Measurements from ENCODE around the gene CCDC15.
"Not testable (repeated sequence)": the region's sequence is repeated elsewhere in the genome, so short reads cannot be mapped to it uniquely, and the experiment has no call there.

CCDC15 gene

GRCh38 chr11:124941703-124942102, 12.3 kb upstream of the CCDC15 start:
- DNase-seq, result no peak

DNA sequence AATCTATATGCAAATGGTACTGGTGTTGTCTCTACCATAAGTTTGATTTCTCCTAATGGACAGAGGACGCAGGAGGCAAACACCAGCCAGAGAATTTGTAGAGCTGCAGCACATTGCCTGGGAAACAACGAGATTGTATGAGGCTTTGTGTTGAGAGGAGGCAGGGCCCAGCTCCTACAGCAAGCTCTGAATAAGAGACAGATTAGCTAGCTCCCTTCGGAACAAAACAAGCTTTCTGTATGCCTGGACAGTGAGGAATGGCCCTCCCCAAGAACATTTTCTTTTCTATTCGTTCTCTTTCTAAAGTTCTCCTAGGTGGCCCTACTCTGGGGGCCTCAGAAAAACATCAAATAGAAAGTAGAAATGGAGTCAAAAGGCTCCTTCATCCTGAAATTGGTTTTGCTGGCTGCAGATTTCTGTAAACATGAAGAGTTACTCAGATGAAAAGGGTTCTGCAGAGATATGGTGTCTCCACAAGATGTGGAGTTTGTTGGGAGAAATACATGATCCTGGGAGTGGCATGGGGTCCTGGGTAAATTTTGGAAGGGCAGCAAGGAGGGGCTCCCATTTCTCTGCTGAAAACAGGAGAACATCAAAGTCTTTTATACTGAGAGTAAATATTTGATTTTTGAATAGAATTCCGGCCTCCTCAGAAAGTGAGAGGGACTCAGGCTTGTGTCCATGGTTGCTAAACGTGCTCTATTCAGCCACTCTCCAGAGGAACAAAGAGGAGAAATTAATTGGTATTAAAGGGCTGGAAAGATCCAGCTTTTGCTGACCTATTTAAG, 11.3 kb upstream of the CCDC15 start:
- no peak for DNase-seq

- no peak for DNase-seq
Observed at GRCh38 chr11:124943254-124943616, 10.8 kb upstream of the CCDC15 start.

DNA sequence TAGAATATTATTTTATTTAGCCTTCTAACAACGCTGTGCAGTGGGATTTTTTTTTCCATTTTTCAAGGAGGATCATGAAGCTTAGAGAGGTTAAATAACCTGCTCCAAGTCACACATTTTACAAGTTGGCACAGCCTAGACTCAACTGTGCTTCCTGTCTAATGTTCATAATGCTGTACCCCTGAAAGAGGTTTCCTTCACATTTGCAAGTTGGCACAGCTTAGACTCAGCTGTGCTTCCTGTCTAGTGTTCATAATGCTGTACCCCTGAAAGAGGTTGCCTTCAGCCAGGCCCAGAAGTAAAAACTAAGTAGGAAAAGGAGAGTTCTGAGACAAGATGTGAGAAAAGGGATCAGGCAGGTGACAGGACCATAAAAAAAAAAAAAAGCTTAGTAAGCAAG, 10.3 kb upstream of the CCDC15 start:
- no peak for DNase-seq

GRCh38 chr11:124944565-124944964, 9.4 kb upstream of the CCDC15 start:
- no peak for DNase-seq

DNA sequence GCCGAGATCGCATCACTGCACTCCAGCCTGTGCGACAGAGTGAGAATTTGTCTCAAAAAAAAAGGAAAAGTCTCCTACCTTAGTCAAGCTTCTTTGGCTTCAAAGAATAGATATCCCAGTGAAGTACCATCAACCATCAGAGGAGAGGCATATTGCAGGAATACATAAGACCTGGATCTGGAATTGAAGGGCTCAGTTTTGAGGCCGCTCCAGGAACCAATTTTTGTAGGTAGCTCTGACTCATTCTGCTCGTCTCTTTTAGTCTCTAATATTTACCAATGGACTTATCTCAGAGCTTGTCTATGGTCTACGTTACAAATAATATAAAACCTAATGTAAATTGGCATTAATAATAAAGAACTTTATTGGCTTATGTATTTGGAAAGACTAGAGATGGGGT, 8.2 kb upstream of the CCDC15 start:
- DNase-seq, result no peak

DNA sequence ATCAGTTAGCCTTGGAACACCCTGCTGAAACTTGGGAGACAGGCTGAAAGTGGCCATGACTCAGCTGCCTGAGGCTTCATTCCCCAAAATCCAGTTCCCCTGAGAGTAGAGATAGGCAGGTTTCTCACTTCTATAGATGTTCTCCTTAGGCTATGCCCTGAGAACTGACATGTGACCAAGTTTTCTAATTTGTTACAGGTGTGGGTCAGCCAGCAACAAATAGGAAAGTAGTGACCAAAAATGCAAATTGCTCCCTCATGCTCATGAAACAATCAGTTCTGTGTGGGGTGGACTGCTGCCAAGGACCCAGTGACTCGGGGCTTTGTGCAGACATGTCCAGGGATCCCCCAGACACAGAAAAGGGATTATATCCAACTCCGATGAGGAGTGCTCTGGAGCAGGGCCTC, 7.3 kb upstream of the CCDC15 start:
- DNase-seq, result no peak

- DNase-seq, result peak; percentile 14
Observed at GRCh38 chr11:124950601-124951330, 3.2 kb upstream of the CCDC15 start.

DNA sequence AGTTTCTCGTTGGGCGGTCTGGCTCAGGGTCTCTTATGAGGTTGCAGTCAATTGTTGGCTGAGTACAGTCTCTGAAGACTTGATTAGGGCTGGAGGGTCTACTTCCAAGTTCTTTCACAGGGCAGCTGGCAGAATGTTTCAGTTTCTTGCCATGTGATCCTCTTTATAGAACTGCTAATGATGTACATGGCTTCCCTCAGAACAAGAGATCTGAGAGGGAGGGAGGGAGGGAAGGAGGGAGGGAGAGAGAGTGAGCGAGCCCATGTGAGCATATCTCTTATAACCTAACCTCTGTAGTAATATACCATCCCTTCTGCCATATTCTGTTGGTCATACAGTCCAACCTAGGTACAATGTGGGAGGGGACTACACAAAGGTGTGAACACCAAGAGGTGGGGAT, 2.7 kb upstream of the CCDC15 start:
- no peak for DNase-seq

DNA sequence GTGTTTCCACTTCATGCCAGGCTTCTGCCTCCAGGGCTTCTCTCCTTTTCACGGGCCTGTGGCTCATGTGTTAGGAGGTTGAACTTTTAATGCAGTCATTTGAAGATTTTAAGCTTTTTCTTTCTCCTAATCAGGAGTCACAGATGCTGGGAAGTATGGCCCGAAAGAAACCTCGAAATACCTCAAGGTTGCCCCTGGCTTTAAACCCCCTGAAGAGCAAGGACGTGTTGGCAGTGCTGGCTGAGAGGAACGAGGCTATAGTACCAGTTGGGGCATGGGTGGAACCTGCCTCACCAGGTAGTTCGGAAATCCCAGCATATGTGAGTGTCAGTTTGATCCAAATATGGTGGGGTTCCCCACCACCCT, 571 bp downstream of the CCDC15 start:
- DNase-seq, result no peak

DNA sequence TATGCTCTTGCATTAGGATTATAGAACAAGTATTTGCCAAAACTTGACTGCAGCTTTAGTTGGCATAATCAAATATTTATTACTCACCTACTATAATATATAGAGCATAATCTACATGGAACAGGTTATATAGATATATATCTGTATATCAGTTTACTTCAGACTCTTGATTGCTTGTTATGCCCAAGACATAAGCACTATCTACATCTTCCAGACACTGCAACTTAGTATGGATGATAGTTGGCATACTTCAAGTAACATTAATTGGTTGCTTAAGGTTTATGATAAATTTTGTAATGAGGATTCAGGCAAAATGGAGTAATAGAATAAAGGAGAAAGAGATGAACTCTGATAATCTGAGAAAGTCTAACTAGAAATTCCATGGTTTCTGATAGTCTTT, 1.0 kb downstream of the CCDC15 start:
- DNase-seq, result no peak

GRCh38 chr11:124961972-124962609, 8.1 kb downstream of the CCDC15 start:
- DNase-seq, result peak; percentile 61

GRCh38 chr11:124968197-124968596, 14.2 kb downstream of the CCDC15 start:
- DNase-seq, result not testable (repeated sequence)

- DNase-seq, result no peak
Observed at GRCh38 chr11:124970925-124971324, 16.9 kb downstream of the CCDC15 start.

DNA sequence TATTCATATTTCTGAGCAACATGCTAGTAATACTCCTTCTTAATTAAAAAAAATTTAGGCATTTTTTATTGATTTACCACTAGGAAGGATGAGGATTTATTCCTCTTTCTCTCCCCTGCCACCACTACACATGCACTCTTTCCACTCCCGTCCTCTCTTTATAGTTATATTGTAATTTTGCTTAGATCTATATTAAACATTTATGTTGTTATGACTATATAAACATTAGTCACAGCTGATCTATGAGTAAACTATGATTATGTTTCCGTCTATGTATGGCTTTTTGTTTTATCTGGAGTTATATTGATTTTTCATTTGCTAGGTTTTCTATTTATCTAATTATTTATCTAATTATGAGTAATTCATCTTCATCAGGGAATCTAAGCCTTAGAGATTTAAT, 17.8 kb downstream of the CCDC15 start:
- DNase-seq, result no peak

- no peak for DNase-seq
Observed at GRCh38 chr11:124976531-124976930, 22.5 kb downstream of the CCDC15 start.

DNA sequence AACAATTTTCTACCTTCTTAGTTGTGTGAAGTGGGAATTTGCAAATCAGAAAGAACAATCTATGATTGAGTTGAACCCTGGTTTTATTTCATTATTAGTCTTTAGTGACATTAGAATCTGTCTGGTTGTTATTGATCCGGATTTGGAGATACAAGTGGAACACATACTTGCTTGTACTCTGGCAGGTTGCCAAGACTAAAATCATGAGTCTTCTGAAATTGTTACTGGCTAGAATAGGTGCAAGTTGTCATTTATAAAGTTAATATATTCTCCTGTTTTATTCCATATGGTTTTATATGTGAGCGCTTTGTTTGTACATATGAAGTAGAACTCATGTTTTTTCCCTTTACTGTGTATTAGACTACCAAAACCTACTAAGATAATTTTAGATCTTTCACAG, 23.0 kb downstream of the CCDC15 start:
- DNase-seq, result no peak

DNA sequence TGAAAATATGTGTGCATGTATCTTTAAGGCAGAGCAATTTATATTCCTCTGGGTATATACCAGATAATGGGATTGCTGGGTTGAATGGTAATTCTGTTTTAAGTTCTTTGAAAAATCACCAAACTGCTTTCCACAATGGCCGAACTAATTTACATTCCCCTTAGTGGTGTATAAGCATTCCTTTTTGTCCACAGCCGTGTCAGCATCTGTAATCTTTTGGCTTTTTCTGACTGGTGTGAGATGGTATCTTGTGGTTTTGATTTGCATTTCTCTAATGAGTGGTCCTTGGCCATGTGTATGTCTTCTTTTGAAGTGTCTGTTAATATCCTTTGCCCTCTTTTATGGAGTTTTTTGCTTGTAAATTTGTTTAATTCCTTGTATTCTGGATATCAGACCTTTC, 24.3 kb downstream of the CCDC15 start:
- no peak for DNase-seq

- no peak for DNase-seq
Observed at GRCh38 chr11:124982043-124982442, 28.0 kb downstream of the CCDC15 start.

DNA sequence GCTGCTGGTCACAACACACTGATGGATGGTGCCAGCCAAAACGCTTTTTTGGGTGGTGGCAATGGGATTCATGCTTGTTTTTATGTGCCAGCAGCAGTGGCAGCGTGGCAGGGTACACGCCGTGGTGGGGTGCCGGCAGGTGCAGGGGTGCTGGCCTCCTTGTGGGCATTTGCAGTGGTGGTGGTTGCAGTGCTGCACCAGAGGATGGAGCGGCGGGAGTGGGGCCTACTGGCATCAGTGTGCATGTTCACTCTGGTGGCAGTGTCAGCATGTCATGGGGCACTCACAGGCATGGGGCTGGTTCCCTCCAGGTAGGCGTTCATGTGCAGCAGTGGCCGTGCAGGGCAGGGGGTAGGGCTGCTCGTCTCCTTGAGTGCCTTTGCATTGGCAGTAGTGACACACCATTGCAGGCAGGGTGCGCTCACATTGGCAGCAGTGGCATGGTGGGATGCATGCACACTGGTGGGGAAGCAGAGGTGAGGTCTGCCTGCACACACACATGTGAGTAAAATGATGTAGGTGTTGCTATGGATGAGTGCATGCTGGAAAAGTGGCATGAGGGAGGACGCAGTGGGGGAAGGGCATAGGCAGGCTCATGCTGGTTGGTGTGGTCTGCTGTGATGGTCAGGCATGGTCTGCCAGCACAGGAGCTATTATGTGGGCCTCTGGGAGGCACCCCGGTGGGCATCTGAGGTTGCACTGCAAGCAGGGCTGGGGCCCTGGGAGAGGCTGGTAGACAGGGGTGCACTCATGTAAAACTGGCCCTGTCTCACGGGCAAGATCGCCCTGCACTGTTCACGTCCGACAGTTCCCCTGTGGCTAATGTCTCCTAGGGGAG, 29.9 kb downstream of the CCDC15 start:
- no peak for DNase-seq

- no peak for DNase-seq
Observed at GRCh38 chr11:124984512-124984854, 30.5 kb downstream of the CCDC15 start.

GRCh38 chr11:124987096-124987495, 33.1 kb downstream of the CCDC15 start:
- DNase-seq, result no peak

- DNase-seq, result no peak
Observed at GRCh38 chr11:124988063-124988462, 34.1 kb downstream of the CCDC15 start.
